ENCODE results near the gene AATK.
"Not testable (repeated sequence)": the region's sequence is repeated elsewhere in the genome, so short reads cannot be mapped to it uniquely, and the experiment has no call there.

DNA sequence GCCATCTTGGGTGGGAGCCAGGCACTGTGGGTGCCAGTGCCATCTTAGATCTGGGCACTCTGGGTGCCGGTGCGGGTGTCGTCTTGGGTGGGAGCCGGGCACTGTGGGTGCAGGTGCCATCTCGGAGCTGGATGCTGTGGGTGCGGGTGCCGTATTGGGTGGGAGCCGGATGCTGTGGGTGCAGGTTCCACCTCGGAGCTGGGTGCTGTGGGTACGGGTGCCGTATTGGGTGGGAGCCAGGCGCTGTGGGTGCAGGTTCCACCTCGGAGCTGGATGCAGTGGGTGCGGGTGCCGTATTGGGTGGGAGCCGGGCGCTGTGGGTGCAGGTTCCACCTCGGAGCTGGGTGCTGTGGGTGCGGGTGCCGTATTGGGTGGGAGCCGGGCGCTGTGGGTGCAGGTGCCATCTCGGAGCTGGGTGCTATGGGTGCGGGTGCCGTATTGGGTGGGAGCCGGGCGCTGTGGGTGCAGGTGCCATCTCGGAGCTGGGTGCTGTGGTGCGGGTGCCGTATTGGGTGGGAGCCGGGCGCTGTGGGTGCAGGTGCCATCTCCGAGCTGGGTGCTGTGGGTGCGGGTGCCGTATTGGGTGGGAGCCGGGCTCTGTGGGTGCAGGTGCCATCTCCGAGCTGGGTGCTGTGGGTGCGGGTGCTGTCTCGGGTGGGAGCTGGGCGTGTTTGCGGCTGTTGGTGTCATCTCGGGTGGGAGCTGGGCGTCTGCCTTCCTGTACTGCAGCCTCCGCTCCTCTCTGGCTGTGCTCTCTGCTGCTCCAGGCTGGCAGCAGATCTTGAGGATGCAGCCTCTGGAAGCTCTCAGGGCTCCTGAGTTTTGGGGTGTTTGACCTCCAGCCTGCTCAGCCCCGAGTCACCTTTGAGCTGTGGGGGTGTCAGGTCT, 87.8 kb downstream of the AATK start:
- TF ChIP-seq, protein P1, sequence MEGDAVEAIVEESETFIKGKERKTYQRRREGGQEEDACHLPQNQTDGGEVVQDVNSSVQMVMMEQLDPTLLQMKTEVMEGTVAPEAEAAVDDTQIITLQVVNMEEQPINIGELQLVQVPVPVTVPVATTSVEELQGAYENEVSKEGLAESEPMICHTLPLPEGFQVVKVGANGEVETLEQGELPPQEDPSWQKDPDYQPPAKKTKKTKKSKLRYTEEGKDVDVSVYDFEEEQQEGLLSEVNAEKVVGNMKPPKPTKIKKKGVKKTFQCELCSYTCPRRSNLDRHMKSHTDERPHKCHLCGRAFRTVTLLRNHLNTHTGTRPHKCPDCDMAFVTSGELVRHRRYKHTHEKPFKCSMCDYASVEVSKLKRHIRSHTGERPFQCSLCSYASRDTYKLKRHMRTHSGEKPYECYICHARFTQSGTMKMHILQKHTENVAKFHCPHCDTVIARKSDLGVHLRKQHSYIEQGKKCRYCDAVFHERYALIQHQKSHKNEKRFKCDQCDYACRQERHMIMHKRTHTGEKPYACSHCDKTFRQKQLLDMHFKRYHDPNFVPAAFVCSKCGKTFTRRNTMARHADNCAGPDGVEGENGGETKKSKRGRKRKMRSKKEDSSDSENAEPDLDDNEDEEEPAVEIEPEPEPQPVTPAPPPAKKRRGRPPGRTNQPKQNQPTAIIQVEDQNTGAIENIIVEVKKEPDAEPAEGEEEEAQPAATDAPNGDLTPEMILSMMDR (conservative IDR thresholded peaks at IDR 0.05) = not testable (repeated sequence)
- TF ChIP-seq ZFX (IDR thresholded peaks at IDR 0.05) = not testable (repeated sequence)

Data from C4-2B (cell line).